Liver (tissue), 9 donors: ENCODE data around the gene TDP2. TPM values are rescaled to one million over a fixed set of nuclear protein-coding genes. Genes with fewer than 3 reads are reported as not detected.
"Not testable (repeated sequence)": the region's sequence is repeated elsewhere in the genome, so short reads cannot be mapped to it uniquely, and the experiment has no call there.

Experiments
- DNase-seq: peaks from one replicate; pipeline ENCODE4 v3.0.0-alpha.2; 2017; ENCODE audit warnings: low spot score
- H3K27ac ChIP-seq, 2 donors: one replicate each; pipeline ENCODE4 v1.7.0; 2013; ENCODE audit warnings: inconsistent platforms in 2 of 2, low read length in 2 of 2, control low read depth in 1 of 2, low read depth in 1 of 2, mild to moderate bottlenecking in 1 of 2
- H3K27me3 ChIP-seq, 4 donors: one replicate each; pipeline versions ENCODE4 v1.6.1 to v1.7.0; 2013; ENCODE audit warnings: low read length in 3 of 4, inconsistent platforms in 1 of 4, mild to moderate bottlenecking in 1 of 4, moderate library complexity in 1 of 4; ENCODE audit not compliant: control insufficient read depth in 4 of 4, insufficient read depth in 4 of 4
- H3K36me3 ChIP-seq, 4 donors: one replicate each; pipeline versions ENCODE4 v1.6.1 to v1.7.0; 2013; ENCODE audit warnings: low read length in 3 of 4, mild to moderate bottlenecking in 3 of 4, low read depth in 1 of 4, moderate library complexity in 1 of 4; ENCODE audit not compliant: control insufficient read depth in 4 of 4, insufficient read depth in 3 of 4
- H3K4me1 ChIP-seq, 4 donors: one replicate each; pipeline versions ENCODE4 v1.6.1 to v1.7.0; 2013; ENCODE audit warnings: low read length in 3 of 4, mild to moderate bottlenecking in 3 of 4, moderate library complexity in 1 of 4; ENCODE audit not compliant: control insufficient read depth in 4 of 4, insufficient read depth in 4 of 4
- H3K4me3 ChIP-seq, 3 donors: one replicate each; pipeline versions ENCODE4 v1.6.1 to v1.7.0; 2013; ENCODE audit warnings: low read length in 3 of 3, control low read depth in 1 of 3, low read depth in 1 of 3, mild to moderate bottlenecking in 1 of 3
- H3K9ac ChIP-seq, 2 donors: one replicate each; pipeline ENCODE4 v1.7.0; 2013; ENCODE audit warnings: low read length in 2 of 2, mild to moderate bottlenecking in 2 of 2, moderate library complexity in 2 of 2, control low read depth in 1 of 2, low read depth in 1 of 2
- H3K9me3 ChIP-seq, 4 donors: one replicate each; pipeline versions ENCODE4 v1.6.1 to v1.7.0; 2013; ENCODE audit warnings: low read length in 3 of 4; ENCODE audit not compliant: control insufficient read depth in 4 of 4
- EGR1 ChIP-seq, 2 donors: IDR thresholded peaks; 2 replicates each; pipeline ENCODE4 v1.6.1; 2016 to 2018; ENCODE audit warnings: antibody characterized with exemption in 2 of 2, low read depth in 2 of 2
- FOXA1 ChIP-seq: IDR thresholded peaks from 2 replicates; pipeline ENCODE4 v1.6.1; 2016; ENCODE audit warnings: antibody characterized with exemption
- GABPA ChIP-seq, 2 donors: IDR thresholded peaks in 1 of 2; conservative IDR thresholded peaks in 1 of 2; 2 replicates each; pipeline ENCODE4 v1.6.1; 2016; ENCODE audit warnings: antibody characterized with exemption in 2 of 2, mild to moderate bottlenecking in 1 of 2, moderate library complexity in 1 of 2
- HNF4A ChIP-seq, 2 donors: conservative IDR thresholded peaks; 2 replicates each; pipeline ENCODE4 v1.6.1; 2016; ENCODE audit warnings: antibody characterized with exemption in 2 of 2, mild to moderate bottlenecking in 2 of 2
- HNF4G ChIP-seq: IDR thresholded peaks from 2 replicates; pipeline ENCODE4 v1.6.1; 2016; ENCODE audit warnings: antibody characterized with exemption
- JUND ChIP-seq, 2 donors: IDR thresholded peaks; 2 replicates each; pipeline ENCODE4 v1.6.1; 2016; ENCODE audit warnings: antibody characterized with exemption in 2 of 2
- NR2F2 ChIP-seq: IDR thresholded peaks from 2 replicates; pipeline ENCODE4 v1.6.1; 2016; ENCODE audit warnings: antibody characterized with exemption
- REST ChIP-seq: IDR thresholded peaks from 2 replicates; pipeline ENCODE4 v1.6.1; 2016; ENCODE audit warnings: antibody characterized with exemption, mild to moderate bottlenecking
- RXRA ChIP-seq, 2 donors: IDR thresholded peaks; 2 replicates each; pipeline ENCODE4 v1.6.1; 2017 to 2018; ENCODE audit warnings: antibody characterized with exemption in 2 of 2, mild to moderate bottlenecking in 1 of 2
- SP1 ChIP-seq: IDR thresholded peaks from 2 replicates; pipeline ENCODE4 v1.6.1; 2018; ENCODE audit warnings: antibody characterized with exemption, mild to moderate bottlenecking
- TAF1 ChIP-seq: conservative IDR thresholded peaks from 2 replicates; pipeline ENCODE4 v1.6.1; 2016; ENCODE audit warnings: antibody characterized with exemption, mild to moderate bottlenecking
- YY1 ChIP-seq: IDR thresholded peaks from 2 replicates; pipeline ENCODE4 v1.6.1; 2016; ENCODE audit warnings: antibody characterized with exemption, mild to moderate bottlenecking
- WGBS: extraction: QIAGEN DNeasy Blood & Tissue Kit; methylation state at CpG from one replicate; pipeline ENCODE4 v1.1.7; 2013; 5-methylcytosine and 5-hydroxymethylcytosine counted together
- polyA plus RNA-seq, 2 donors: library from polyadenylated mRNA; stranded (reverse) in 1 of 2; unstranded in 1 of 2; fragments of 200-250 nt in 1 of 2; fragments of >200 nt in 1 of 2; fragmentation: Nextera tagmentation in 1 of 2; extraction: Ambion mirVana in 1 of 2; gene quantifications; one replicate each; pipeline versions ENCODE4 v1.2.1 to v1.2.3, GENCODE V29; 2013 to 2015
- total RNA-seq, 2 donors: library from RNA; depleted of rRNA; stranded (reverse); fragments of >200 nt; gene quantifications; one replicate each; pipeline ENCODE4 v1.2.3, GENCODE V29; 2014
- TF ChIP-seq, protein P1 (sequence below): IDR thresholded peaks from 2 replicates; pipeline ENCODE4 v1.6.1; 2016; ENCODE audit warnings: antibody characterized with exemption
- donor health status: healthy.
- donor health status: healthy.
- donor health status: healthy.
- donor health status: healthy.
- donor health status: healthy.

TDP2 gene
- total and polyA plus RNA-seq, 4 donors: 16.5 to 24.3 (median 18.5) TPM

DNA sequence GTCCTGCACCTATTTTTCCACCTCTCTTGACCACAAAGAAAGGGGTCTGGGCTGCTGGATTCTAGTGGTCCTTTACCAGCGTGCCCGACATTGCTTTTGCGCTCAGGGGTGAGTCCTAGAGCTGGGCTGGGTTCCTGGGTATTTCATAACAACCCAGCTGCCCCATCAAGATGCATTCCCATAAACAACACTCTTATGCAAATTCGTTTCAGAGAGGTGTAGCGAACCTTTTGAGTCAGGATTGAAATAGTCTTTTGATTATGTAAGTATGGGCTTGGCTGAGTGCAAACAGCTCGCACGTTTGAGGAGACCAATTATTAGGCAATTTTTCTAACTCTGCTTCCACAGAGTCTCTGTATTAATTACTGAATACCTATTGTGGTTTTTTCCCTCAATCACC, 13.9 kb upstream of the TDP2 start:
- DNase-seq: no peak
- H3K27ac ChIP-seq: no peak overlapping the region
- WGBS: 52% methylated on average over 7 of the region's 7 CpGs
- H3K36me3 ChIP-seq: no peaks in the 10 kb centered on the region
- H3K4me3 ChIP-seq: no peak overlapping the region
- H3K4me1 ChIP-seq: peaks cover 2 to 34% (median 17%) of the 10 kb centered on the region in 4 donors
- H3K27me3 ChIP-seq: no peaks in the 10 kb centered on the region
- H3K9me3 ChIP-seq: no peaks in the 10 kb centered on the region
- TF ChIP-seq, protein P1, sequence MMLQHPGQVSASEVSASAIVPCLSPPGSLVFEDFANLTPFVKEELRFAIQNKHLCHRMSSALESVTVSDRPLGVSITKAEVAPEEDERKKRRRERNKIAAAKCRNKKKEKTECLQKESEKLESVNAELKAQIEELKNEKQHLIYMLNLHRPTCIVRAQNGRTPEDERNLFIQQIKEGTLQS: no peak
- peak in 1 of 2 donors; percentile 2 for TF ChIP-seq HNF4A (conservative IDR thresholded peaks at IDR 0.05)
- no peak overlapping the region for H3K9ac ChIP-seq

DNA sequence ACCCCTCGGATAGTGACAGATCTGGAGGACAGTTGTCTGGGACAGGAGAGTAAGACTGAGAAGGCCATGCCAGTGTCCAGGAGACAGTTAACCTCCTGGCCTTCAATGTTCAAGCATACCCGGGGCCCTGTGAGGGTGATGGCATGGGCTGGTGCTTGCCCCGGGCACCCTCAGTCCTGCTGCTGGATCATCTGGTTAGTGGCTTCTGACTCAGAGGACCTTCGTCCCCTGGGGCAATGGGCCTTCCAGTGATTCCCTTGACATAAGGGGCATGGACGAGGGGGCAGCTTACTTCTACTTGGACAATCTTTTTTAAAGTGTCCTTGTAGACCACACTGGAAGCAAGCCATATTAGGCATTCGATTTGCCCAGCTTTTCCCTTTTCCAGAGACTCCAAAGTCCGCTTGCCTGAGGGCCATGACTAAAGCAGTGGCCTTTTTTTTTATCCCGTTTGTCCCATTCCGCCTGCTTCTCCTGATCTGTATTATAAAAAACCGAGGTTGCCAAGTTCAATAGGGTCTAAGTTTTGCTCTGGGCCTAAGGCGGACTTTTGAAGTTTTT, 12.2 kb upstream of the TDP2 start:
- H3K9ac ChIP-seq, DNase-seq, H3K27me3 ChIP-seq, H3K9me3 ChIP-seq, H3K36me3 ChIP-seq, H3K4me3 ChIP-seq: not testable (repeated sequence)
- H3K4me1 ChIP-seq: peaks cover 2 to 34% (median 17%) of the 10 kb centered on the region in 4 donors
- WGBS: 46% methylated on average over 11 of the region's 11 CpGs
- peak overlapping the region; percentile 12 to 56 for H3K27ac ChIP-seq
- TF ChIP-seq YY1 (peak; percentile 58), HNF4A (conservative IDR thresholded peaks at IDR 0.05) (peak; percentile 87 to 88), HNF4G (peak; percentile 45), RXRA (IDR thresholded peaks at IDR 0.05) (peak; percentile 50 to 62), SP1 (peak; percentile 72), JUND (IDR thresholded peaks at IDR 0.05) (peak; percentile 26 to 66)
- TF ChIP-seq, protein P1: peak; percentile 32

DNA sequence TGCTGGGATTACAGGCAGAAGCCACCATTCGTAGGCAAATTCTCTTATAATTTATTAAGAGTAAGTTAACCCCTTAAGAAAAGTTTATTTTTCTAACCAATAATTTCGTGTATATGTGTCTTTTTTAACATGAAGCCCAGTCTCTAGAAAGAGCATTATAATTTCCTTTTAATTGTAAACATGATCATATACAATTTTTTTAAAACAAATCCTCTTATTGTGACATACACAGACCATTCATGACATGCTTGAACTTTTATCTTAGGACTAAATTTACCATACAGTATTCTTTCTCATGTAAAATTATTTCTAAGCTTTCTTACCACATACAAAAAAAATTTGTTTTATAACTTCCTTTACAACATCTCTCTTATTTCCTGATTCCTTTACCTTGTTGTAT, 6.9 kb upstream of the TDP2 start:
- H3K27me3 ChIP-seq: no peaks in the 10 kb centered on the region
- no peaks in the 10 kb centered on the region for H3K36me3 ChIP-seq
- H3K4me1 ChIP-seq: peaks cover 4 to 48% (median 25%) of the 10 kb centered on the region in 4 donors
- H3K9ac ChIP-seq: no peak overlapping the region
- 68% methylated on average over 2 of the region's 2 CpGs for whole genome bisulfite sequencing
- DNase-seq: no peak
- no peaks in the 10 kb centered on the region for H3K9me3 ChIP-seq
- TF ChIP-seq FOXA1 (no peak), HNF4G (no peak), TAF1 (no peak), REST (no peak), SP1 (no peak), NR2F2 (no peak), JUND (IDR thresholded peaks at IDR 0.05) (no peak), GABPA (IDR thresholded peaks at IDR 0.05 in 1 of 2, conservative IDR thresholded peaks at IDR 0.05 in 1 of 2) (no peak), YY1 (no peak), EGR1 (IDR thresholded peaks at IDR 0.05; ENCODE audit: low read depth in 2 of 2) (no peak), HNF4A (conservative IDR thresholded peaks at IDR 0.05) (no peak)
- no peak overlapping the region for H3K4me3 ChIP-seq
- no peak overlapping the region for H3K27ac ChIP-seq
